NCI-H345 (cell line): ENCODE results near the gene KCNMB3.

Source experiments
- DNase-seq: peaks from one replicate; lab custom pipeline; 2025; lab: John Stamatoyannopoulos, UW

The KCNMB3 gene

DNA sequence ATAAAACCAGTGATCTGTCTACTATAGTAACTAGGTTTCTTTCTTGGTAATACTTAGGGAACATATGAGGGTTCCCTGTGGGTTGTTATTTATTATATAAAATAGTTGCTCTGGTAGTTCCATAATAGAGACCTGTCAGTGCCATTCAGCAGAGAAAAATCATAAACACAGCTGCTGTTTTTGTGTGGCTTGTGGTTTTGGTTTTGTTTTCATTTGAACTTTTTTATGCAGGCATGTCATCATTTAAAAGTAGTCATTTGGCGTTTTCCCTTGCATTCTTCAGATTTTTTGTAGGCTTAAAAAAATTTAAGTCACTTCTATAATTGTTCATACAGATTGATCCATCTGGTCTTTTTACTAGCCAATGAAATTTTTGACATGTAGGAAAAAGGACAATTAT is 54.8 kb downstream of the KCNMB3 start:
- DNase-seq = no peak

DNA sequence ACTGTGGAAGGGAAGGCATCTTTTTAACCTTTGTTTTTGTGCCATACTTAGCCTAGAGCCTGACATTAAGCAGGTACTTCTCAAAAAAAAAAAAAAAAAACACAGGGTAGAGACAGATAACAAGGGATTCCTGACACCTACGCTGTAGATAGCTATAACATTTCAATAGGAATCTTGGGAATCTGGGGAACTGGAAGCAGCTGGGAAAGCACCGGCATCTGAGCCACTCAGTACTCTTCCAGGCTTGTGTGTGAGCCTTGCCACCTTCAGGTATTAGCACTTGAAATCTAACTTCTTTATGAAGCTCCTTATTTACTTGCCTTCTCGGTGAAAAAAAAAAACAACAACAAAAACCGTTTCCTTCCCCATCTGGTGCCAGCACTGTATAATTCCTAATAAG is 56.0 kb downstream of the KCNMB3 start:
- no peak for DNase-seq
